A673 (cell line): ENCODE measurements around the gene DPH1. TPM values are rescaled to one million over a fixed set of nuclear protein-coding genes. Genes with fewer than 3 reads are reported as not detected.
A peak's percentile ranks its signal among the peaks of the same experiment; 100 is the strongest.

Source experiments
- BruUV-seq: library from RNA; stranded (reverse); fragments of 400-500 nt; replicated peaks from 2 replicates; lab custom pipeline; 2021; lab: Mats Ljungman, UMichigan
- CTCF ChIA-PET: fragments of 300-600 bp; sonication (Branson Sonifier 250); formaldehyde crosslinking; loops from one replicate; lab custom pipeline; 2022; ENCODE audit warnings: antibody characterized with exemption; lab: Charles Lee
- POLR2A ChIA-PET: fragments of 300-600 bp; sonication (Branson Sonifier 250); formaldehyde crosslinking; loops from one replicate; lab custom pipeline; 2022; ENCODE audit warnings: antibody characterized with exemption; ENCODE audit not compliant: low non-redundant PET; lab: Charles Lee
- DNase-seq: peaks from one replicate; pipeline ENCODE4 v3.0.0-alpha.2; 2015; ENCODE audit warnings: low spot score
- H3K27ac ChIP-seq: fragments of 200-600 bp; sonication (generic); 2 replicates; pipeline ENCODE4 v1.5.1; 2016; ENCODE audit warnings: mixed run types, low read depth, mild to moderate bottlenecking, mixed read lengths, antibody characterized with exemption, low read length; ENCODE audit not compliant: poor library complexity, severe bottlenecking
- H3K27me3 ChIP-seq: fragments of 200-600 bp; sonication (generic); replicated peaks from 2 replicates; pipeline ENCODE4 v1.6.1; 2017; ENCODE audit warnings: mixed run types, low read depth, mild to moderate bottlenecking, mixed read lengths, antibody characterized with exemption, low read length; ENCODE audit not compliant: insufficient read depth, poor library complexity
- H3K36me3 ChIP-seq: fragments of 200-600 bp; sonication (generic); 2 replicates; pipeline ENCODE4 v1.6.1; 2016; ENCODE audit warnings: mixed run types, mild to moderate bottlenecking, mixed read lengths, antibody characterized with exemption, low read length; ENCODE audit not compliant: insufficient read depth, poor library complexity, severe bottlenecking
- H3K4me1 ChIP-seq: fragments of 200-600 bp; sonication (generic); 2 replicates; pipeline ENCODE4 v1.6.1; 2017; ENCODE audit warnings: mixed run types, mild to moderate bottlenecking, mixed read lengths, antibody characterized with exemption, low read length; ENCODE audit not compliant: insufficient read depth, poor library complexity, severe bottlenecking
- H3K4me3 ChIP-seq: fragments of 200-600 bp; sonication (generic); 2 replicates; pipeline ENCODE4 v1.5.1; 2016; ENCODE audit warnings: low read depth, mixed run types, mild to moderate bottlenecking, mixed read lengths, low read length; ENCODE audit not compliant: poor library complexity, severe bottlenecking
- H3K9me3 ChIP-seq: fragments of 200-600 bp; sonication (generic); 2 replicates; pipeline ENCODE4 v1.6.1; 2016; ENCODE audit warnings: mixed run types, low read depth, mild to moderate bottlenecking, mixed read lengths, antibody characterized with exemption, low read length; ENCODE audit not compliant: poor library complexity, severe bottlenecking
- CTCF ChIP-seq: fragments of 300-800, 200-600 bp; sonication (generic); conservative IDR thresholded peaks from 2 replicates; pipeline ENCODE4 v1.5.1; 2017; ENCODE audit warnings: low read depth, mild to moderate bottlenecking, antibody characterized with exemption, low read length, moderate library complexity, mixed read lengths
- EZH2 ChIP-seq: fragments of 200-600 bp; sonication (generic); IDR thresholded peaks from 2 replicates; pipeline ENCODE4 v1.6.1; 2017; ENCODE audit warnings: borderline replicate concordance, low read depth, mild to moderate bottlenecking, mixed read lengths, antibody characterized with exemption, low read length; ENCODE audit not compliant: poor library complexity, severe bottlenecking
- intact Hi-C: fragments of 100-400 bp; cut with micrococcal nuclease; formaldehyde crosslinking; loops from one replicate; pipeline ENCODE4 v1.10.0; 2022; ENCODE audit not compliant: unreplicated experiment
- total RNA-seq: library from RNA; stranded (reverse); gene quantifications from 2 replicates; pipeline ENCODE4 v1.2.3, GENCODE V29; 2021

Gene DPH1
- total RNA-seq, 1 experiment from 2014 or later: 51.1 TPM

DNA sequence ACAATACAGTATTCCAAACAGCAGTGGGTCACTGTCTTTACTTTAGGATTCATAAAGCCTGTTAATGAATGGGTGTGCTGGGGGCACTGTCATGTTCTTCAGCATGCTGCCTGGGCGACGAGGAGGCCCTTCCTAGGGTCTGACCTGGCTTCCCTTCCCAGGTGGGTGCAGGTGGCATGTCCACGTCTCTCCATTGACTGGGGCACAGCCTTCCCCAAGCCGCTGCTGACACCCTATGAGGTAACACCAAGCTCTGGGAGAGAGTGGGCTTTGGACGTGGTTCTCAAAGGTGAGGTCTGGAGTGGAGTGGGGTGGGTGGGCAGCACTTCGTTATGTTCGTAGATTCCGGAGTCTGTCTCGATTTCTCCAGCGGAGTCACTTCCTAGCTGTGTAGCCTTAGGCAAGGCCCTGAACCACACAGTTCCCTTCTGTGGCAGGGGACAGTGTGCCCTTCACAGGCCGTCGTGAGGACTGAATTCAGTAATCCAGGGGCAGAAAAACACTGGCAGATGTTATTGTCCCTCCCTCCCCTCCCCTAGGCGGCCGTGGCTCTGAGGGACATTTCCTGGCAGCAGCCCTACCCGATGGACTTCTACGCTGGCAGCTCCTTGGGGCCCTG is 11.1 kb downstream of the DPH1 start:
- H3K4me3 ChIP-seq: peak overlapping the region; percentile 73
- no peaks in the 10 kb centered on the region for H3K9me3 ChIP-seq
- no peak for TF ChIP-seq CTCF
- TF ChIP-seq EZH2: no peak
- DNase-seq: no peak
- H3K36me3 ChIP-seq: peaks cover 21% of the 10 kb centered on the region
- ChIA-PET CTCF (interaction anchor here (1.3 kb wide), 1 partner anchor 132 kb away, joined by 4 read pairs; no protein-coding TSS in a partner anchor), POLR2A (interaction anchor here (0.7 kb wide), 1 partner anchor 441 kb away, joined by 4 read pairs; no protein-coding TSS in a partner anchor)
- H3K27me3 ChIP-seq: no peaks in the 10 kb centered on the region
- peaks cover 13% of the 10 kb centered on the region for H3K4me1 ChIP-seq
- H3K27ac ChIP-seq: peak overlapping the region; percentile 67
- intact Hi-C loops: loop anchor here (5.0 kb wide), 2 partner anchors 134 to 324 kb away; no protein-coding TSS in a partner anchor
- BruUV-seq: no TSS peak

DNA sequence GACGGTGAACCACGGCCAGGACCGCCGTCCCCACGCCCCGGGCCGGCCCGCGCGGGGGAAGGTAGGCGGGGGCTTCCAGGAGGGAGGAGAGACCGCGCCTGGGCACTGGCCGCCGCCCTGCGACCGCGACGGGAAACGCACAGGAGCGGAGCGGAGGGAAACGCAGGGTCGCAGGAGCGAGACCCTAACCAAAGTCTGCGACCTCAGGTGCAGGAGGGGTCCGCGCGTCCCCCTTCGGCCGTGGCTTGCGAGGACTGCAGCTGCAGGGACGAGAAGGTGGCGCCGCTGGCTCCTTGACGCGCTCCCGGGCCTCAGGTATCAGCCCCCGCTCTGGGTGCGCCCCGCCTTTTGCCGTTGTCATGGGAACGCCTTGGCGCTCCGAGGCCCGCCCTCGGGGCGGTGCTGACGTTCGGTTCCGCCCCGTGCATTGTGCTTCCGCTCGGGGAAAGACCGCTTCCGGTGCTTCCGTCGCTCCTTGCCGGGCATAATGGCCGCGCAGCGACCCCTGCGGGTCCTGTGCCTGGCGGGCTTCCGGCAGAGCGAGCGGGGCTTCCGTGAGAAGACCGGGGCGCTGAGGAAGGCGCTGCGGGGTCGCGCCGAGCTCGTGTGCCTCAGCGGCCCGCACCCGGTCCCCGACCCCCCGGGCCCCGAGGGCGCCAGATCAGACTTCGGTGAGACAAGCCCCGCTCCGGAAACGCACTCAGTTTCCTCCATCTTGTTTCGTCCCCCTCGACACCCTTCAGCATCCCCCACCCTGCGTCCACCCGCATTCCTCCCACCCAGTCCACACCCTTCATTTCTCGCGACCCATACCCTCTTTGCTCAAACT is 11.8 kb downstream of the DPH1 start, which contains the start of gene OVCA2:
Gene OVCA2 (plus strand): TSS at position 462 of the 829 bp plus-strand sequence. CDS start 26 bp downstream, at position 488.
- peaks cover 18% of the 10 kb centered on the region for H3K36me3 ChIP-seq
- BruUV-seq: no TSS peak
- no peak for TF ChIP-seq EZH2
- TF ChIP-seq CTCF: peak; percentile 60
- H3K9me3 ChIP-seq: no peaks in the 10 kb centered on the region
- POLR2A ChIA-PET: interaction anchor here (0.7 kb wide), 1 partner anchor 440 kb away, joined by 4 read pairs; no protein-coding TSS in a partner anchor
- DNase-seq: peak; percentile 97
- intact Hi-C loops: loop anchor here (5.0 kb wide), 2 partner anchors 134 to 324 kb away; no protein-coding TSS in a partner anchor
- H3K4me1 ChIP-seq: peaks cover 13% of the 10 kb centered on the region
- H3K27me3 ChIP-seq: no peaks in the 10 kb centered on the region
- CTCF ChIA-PET: interaction anchor here (0.7 to 1.3 kb wide), 2 partner anchors 77 to 133 kb away, joined by 4 read pairs; no protein-coding TSS in a partner anchor
- peak within 1 kb of the TSS; percentile 73 for H3K4me3 ChIP-seq
- peak within 1 kb of the TSS; percentile 91 for H3K27ac ChIP-seq

DNA sequence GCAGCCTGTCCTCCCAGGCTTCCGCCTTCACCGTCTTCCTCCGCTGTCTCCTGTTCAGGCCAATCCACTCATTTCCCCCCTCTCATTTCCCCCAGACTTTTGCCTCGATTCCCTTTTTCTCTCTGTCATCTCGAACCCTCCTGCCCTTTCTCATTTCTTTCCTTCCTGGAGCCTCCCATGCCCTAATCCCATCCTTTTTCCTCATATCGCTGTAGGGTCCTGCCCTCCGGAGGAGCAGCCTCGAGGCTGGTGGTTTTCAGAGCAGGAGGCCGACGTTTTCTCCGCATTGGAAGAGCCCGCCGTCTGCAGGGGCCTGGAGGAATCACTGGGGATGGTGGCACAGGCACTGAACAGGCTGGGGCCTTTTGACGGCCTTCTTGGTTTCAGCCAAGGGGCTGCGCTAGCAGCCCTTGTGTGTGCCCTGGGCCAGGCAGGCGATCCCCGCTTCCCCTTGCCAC is 12.5 kb downstream of the DPH1 start:
- Histone ChIP-seq H3K27me3 (no peaks in the 10 kb centered on the region), H3K4me1 (peaks cover 13% of the 10 kb centered on the region), H3K4me3 (peak overlapping the region; percentile 73), H3K9me3 (no peaks in the 10 kb centered on the region), H3K36me3 (peaks cover 18% of the 10 kb centered on the region), H3K27ac (peak overlapping the region; percentile 91)
- no TSS peak for BruUV-seq
- intact Hi-C loops: loop anchor here (5.0 kb wide), 2 partner anchors 135 to 325 kb away; no protein-coding TSS in a partner anchor
- ChIA-PET CTCF (interaction anchor here (0.7 to 1.3 kb wide), 2 partner anchors 76 to 133 kb away, joined by 4 read pairs; no protein-coding TSS in a partner anchor), POLR2A (no interaction called here)
- peak; percentile 68 for DNase-seq
- TF ChIP-seq EZH2 (no peak), CTCF (peak; percentile 37; the same call in 1 of the 2 replicates)
